Measurements from ENCODE around the gene BRINP3.

The BRINP3 gene

DNA sequence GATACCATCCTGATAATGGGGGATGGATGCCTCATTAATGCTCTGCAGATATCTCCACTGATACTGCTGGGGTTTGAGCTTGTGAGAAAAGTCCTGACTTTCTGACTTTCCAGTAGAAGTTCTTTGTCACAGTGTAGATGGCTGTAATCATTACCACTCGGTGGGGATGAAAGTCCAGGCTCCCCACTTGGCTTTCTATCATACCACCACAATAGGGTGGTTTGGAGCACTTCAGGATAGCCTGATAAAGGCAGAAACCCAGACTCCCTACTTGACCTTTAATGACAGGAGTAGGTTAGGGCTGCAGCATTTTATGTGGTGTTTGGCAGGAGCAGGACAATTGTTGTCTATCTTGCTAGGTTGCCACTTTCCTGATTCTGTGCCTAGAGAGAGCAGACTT, 294.1 kb downstream of the BRINP3 start:
- no peak for TF ChIP-seq CTCF (IDR thresholded peaks at IDR 0.05; ENCODE audit: extremely low read depth, insufficient read depth, missing control alignments)
- in situ Hi-C loops (cut with MboI; ENCODE audit: low pct_unique_long_range_greater_than_20kb, low sequenced_read_pairs, unreplicated experiment): no loop called here
- DNase-seq (ENCODE audit: low spot score): no peak

- DNase-seq (ENCODE audit: low spot score): no peak
- TF ChIP-seq CTCF (IDR thresholded peaks at IDR 0.05; ENCODE audit: extremely low read depth, insufficient read depth, missing control alignments): no peak
- in situ Hi-C loops (cut with MboI; ENCODE audit: low pct_unique_long_range_greater_than_20kb, low sequenced_read_pairs, unreplicated experiment): no loop called here
Observed at GRCh38 chr1:190179817-190180216, 297.8 kb downstream of the BRINP3 start.

- no peak for DNase-seq (ENCODE audit: low spot score)
- no peak for TF ChIP-seq CTCF (IDR thresholded peaks at IDR 0.05; ENCODE audit: extremely low read depth, insufficient read depth, missing control alignments)
- in situ Hi-C loops (cut with MboI; ENCODE audit: low pct_unique_long_range_greater_than_20kb, low sequenced_read_pairs, unreplicated experiment): no loop called here
Observed at GRCh38 chr1:190178827-190179226, 298.8 kb downstream of the BRINP3 start.

GRCh38 chr1:190177555-190177954, 300.1 kb downstream of the BRINP3 start:
- no peak for DNase-seq (ENCODE audit: low spot score)
- in situ Hi-C loops (cut with MboI; ENCODE audit: low pct_unique_long_range_greater_than_20kb, low sequenced_read_pairs, unreplicated experiment): no loop called here
- no peak for TF ChIP-seq CTCF (IDR thresholded peaks at IDR 0.05; ENCODE audit: extremely low read depth, insufficient read depth, missing control alignments)

GRCh38 chr1:190176776-190177175, 300.9 kb downstream of the BRINP3 start:
- no peak for DNase-seq (ENCODE audit: low spot score)
- in situ Hi-C loops (cut with MboI; ENCODE audit: low pct_unique_long_range_greater_than_20kb, low sequenced_read_pairs, unreplicated experiment): no loop called here
- no peak for TF ChIP-seq CTCF (IDR thresholded peaks at IDR 0.05; ENCODE audit: extremely low read depth, insufficient read depth, missing control alignments)

DNA sequence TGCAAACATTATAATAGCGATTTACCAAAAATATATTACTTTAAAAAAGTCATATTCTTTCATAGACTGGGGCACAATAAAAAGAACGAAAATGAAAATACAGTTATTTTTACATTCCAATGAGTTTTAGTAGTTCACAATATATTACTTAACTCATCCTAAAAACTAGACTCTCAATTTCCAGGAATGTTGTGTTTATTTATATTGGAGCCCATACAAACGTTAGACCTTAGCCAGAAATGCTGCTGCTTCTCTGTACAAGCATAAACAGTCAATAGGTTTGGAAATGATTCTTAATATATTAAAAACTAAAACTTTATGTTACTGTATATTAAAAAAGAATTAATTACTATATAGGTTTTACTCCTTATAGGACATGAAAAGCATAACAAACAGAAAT, 302.3 kb downstream of the BRINP3 start:
- no peak for DNase-seq (ENCODE audit: low spot score)
- in situ Hi-C loops (cut with MboI; ENCODE audit: low pct_unique_long_range_greater_than_20kb, low sequenced_read_pairs, unreplicated experiment): no loop called here
- no peak for TF ChIP-seq CTCF (IDR thresholded peaks at IDR 0.05; ENCODE audit: extremely low read depth, insufficient read depth, missing control alignments)
